Right renal pelvis (tissue), 4 donors: Measurements from ENCODE around the gene UNCX. TPM values are rescaled to one million over a fixed set of nuclear protein-coding genes. Genes with fewer than 3 reads are reported as not detected.

Experiments used
- DNase-seq, 4 donors: peaks; one replicate each; pipeline ENCODE4 v3.0.0-alpha.2; 2013; ENCODE audit warnings: low read depth in 4 of 4, low spot score in 3 of 4, missing footprints in 1 of 4
- polyA plus RNA-seq, 4 donors: library from polyadenylated mRNA; unstranded; fragments of 120-200 nt; gene quantifications; one replicate each; pipeline ENCODE4 v1.2.1, GENCODE V29; 2013; ENCODE audit not compliant: insufficient read length in 4 of 4

Gene UNCX
- polyA plus RNA-seq, 4 donors = 6.5 to 14.9 (median 9.9) TPM

DNA sequence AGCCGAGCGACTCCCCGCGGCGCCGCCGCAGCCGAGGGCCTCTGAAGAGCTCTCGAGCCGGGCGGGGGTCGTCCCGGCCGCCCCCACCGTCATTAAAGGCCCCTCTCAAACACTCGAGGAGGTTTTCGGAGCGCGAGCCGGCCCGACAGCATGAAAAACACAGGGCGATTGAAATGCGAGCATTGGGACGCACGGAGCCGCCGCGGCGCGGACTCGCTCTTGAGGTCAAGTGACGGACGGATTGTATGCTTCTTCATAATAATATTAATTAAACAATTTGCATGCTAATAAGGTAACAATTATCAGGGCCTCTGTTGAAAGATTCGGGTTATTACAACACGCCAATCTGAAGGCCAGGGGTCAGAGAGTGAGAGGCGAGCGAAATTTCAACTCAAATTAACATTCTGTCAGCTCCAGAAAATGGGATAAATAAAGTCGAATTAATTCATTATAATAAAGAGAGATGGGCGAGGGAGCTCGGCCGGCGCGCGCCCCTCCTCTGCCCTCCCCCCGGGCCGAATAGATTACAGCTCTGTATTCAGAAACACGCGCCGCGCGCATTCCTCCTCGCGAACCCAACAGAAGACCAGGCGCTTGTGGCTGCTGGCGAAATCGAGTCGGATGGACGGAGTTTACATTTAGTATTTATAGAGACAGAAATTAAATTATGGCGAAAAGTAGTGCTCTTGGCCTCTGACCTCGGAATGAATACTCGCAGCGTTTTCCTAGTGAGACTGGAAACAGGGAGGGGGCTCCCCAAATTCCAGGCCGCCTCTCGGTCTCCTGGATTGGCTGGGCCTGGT, 2.1 kb upstream of the UNCX start:
- DNase-seq = no peak

DNA sequence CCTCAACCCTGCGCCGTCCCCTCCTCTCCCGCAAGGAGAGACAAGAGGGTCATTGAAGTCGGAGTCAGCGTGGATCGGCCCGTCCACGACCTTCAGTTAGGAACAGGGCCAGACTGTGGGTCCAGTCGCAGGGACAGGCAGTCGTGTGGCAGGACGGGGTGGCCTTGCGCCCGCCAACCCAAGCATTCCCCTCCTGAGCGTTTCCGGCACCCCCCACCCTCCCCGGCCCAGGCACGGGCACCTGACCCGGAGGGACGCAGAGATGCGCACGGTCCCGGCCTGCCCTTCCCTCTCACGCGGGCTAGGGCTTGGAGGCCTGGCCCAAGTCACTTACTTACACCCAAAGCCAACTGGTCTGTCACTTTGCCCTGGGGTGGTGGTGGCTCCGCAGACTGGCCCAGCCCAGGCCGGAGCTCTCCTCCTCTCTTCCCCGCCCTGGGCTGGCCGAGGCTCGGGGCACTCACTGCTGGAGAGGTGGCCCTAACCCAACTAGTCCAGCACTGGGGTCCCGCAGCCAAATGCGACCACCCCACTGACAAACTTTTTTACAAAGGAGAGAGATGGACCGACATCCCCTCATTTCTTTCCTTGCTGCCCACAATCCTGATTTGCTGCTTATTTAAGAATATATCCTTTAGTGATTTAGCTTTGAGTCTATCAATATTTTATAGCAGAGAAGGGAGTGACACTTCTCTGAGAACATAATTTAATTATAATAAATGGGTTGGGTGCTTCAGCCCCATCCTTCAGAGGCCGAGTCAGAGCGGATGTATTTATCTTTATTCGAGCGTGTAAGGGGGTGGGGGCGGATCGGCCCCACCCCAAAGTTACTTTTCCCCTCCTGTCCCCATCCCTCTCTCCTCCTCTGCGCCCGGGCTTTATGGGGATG, 1.2 kb upstream of the UNCX start:
- DNase-seq = no peak

DNA sequence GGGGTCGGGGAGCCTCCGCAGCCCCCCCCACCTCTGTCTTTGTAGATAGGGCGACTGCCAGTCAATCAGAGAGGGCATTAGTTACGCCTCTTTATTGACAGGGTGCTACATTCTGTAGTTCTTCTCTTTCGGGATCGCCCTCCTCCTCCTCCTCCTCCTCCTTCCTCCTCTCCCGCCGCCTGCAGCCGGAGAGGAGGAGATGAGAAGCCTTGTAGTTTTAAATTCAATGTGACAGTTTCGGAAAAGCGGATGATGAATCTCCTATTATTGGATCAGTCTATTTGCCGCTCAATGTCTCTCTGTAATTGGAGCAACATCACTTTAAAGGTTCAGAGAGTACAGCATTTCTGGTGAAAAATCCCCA, 587 bp upstream of the UNCX start:
- DNase-seq = no peak

DNA sequence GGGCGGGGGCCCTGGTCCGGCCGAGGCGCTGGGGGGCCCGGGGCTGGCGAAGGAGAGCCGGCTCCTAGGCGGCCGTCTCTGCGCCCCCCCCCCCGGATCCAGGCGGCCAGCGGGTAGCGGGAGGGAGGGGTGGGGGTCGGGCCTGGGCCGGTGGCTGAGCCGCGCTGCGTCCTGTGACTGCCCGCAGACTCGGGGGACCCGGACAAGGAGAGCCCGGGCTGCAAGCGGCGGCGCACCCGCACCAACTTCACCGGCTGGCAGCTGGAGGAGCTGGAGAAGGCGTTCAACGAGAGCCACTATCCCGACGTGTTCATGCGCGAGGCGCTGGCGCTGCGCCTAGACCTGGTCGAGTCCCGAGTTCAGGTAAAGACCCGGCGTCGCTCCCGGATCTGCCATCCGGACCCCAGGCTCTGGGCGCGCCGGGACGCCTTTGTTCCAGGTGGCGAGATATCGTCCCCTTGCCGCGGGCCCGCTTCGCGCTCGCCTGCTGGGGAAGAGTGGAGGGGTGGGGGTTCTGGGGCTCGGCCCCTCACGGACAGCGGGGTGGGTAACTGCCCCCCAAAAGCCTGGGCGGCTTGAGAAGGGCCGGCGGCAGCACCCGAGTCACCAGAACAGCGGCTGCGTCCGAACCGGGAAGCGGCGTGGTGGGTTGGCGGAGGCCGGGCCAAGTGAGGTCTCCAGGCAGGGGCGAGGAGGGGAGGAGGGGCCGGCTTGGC, 819 bp downstream of the UNCX start:
- no peak for DNase-seq

DNA sequence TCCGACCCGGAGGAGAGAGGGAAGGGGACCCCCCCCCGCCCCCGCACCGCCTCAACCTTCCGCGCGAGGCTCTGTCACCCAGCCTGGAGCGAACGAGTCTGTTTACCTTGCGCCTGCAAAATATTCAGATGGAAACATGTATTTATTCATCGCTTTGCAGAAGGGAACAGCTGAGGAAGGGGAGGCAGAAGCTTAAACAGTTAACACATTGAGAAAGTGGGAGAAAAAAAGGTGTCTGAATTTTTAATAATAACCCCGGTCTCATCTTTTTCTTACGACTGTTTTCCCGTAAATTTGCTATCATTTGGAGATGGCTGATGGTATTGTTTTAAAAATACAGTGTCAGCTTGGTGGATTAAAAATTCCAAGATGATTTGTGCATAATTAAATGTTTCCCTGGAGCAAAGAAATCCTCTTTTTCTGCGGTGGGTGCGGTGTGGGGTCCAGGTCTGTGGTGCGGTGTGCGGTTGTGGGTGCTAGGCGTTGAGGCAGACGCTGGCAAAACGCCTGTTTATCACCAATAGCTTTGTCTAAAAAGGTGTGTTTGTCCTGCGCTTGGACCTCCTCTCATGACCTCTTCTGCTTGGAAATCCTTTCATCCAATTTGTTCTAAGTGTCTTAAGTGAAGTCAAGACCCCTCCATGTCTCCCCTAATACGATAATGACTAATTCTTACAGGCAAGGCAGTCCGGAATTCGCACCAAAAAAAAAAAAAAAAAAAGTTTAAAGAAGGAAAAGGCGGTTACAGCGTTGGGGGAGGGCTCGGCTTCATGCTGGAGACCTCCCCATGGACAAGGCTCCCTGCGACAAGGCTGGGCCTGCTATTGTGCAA, 1.6 kb downstream of the UNCX start:
- DNase-seq = no peak

DNA sequence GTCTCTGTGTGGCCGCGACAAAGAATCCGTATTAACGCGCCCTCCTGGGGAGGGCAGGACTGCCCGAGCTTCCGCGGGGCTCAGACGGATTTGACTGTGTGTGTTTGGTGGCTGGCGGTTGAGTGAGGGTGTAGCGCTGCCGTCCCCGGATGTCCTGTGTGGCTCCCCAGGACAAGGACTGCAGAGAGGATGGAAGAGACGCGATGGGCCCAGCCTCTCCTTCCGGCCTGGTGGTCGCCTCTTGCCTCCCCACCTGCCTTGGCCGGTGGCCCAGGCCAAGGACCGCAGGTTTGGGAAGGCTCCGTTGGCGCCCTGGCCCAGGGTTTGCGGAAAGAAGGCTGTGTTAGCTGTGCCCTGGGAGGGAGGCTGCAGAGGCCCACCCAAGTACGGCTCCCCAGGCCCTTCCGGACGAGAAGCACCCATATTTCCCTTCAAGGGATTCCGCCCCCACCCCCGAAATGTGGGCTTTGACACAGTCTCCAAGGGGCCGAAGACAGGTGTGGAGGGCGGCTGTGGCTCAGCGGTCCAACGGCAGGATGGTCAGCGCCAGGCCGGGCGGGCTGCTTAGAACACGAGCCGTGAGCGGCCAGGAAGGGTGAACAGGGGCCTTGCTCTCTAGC, 2.3 kb downstream of the UNCX start:
- DNase-seq = no peak

DNA sequence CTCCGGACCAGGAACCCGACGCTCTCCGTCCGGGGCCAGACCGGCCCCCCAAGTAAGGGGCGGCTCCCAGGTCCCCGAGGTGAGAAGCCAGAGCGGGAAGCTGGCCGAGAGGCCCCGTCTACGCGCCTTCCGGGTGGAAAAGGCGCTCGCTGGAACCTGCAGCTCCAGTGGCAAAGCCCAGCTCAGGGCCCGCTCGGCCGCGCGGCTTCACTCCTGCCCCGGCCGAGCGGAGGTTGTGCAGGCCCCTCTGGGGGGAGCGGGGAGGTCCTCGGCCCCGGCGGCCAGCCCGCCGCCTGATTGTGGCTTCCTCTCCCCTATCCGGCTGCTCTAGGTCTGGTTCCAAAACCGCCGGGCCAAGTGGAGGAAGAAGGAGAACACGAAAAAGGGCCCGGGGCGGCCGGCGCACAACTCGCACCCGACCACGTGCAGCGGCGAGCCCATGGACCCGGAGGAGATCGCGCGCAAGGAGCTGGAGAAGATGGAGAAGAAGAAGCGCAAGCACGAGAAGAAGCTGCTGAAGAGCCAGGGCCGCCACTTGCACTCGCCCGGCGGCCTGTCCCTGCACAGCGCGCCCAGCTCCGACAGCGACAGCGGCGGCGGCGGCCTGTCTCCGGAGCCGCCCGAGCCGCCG, 2.9 kb downstream of the UNCX start:
- no peak for DNase-seq

DNA sequence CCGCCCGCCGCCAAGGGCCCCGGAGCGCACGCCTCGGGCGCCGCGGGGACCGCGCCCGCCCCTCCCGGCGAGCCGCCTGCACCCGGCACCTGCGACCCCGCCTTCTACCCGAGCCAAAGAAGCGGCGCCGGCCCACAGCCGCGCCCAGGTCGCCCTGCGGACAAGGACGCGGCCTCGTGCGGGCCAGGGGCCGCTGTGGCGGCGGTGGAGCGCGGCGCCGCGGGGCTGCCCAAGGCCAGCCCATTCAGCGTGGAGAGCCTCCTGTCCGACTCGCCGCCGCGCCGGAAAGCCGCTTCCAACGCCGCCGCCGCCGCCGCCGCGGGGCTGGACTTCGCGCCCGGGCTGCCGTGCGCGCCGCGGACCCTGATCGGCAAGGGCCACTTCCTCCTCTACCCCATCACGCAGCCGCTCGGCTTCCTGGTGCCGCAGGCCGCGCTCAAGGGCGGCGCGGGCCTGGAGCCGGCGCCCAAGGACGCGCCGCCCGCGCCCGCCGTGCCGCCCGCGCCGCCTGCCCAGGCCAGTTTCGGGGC, 3.5 kb downstream of the UNCX start:
- DNase-seq = no peak

DNA sequence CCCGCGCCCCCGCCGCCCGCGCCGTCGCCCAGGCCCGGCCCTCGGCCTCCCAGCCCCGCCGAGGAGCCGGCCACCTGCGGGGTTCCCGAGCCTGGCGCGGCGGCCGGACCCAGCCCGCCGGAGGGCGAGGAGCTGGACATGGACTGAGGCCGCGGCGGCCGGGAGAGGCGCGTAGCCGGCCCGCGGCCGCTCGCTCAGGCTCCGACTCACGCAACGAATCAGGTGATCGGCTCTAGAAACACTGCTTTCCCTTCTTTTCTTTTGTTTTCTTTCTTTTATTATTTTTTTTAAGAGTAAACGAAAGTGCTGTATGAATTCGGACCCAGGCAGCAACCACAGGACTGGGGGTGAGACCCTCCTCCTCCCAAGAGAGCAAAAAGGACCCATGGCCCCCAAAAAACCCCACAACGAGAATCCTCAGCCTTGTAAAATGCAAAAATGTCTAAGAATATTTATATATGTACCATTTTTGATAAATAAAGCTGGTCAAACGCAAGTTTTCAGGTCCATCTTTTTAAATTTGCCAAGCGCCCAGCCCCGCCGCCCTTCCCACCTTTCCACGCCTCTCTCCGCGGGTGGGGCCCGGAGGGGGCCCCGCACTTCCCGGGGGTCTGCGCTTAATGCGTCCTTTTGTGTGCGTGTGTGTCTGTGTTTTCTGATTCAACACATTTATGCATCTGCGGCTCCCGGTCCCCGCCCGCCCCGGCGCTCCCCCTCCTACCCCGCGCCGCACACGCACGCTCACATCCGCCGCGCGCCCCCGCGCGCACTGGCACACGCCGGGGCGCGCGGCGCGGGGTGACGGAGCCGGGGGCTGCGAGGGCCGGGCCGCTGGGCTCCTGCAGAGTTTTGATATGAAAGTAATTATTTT, 4.4 kb downstream of the UNCX start:
- DNase-seq = no peak

DNA sequence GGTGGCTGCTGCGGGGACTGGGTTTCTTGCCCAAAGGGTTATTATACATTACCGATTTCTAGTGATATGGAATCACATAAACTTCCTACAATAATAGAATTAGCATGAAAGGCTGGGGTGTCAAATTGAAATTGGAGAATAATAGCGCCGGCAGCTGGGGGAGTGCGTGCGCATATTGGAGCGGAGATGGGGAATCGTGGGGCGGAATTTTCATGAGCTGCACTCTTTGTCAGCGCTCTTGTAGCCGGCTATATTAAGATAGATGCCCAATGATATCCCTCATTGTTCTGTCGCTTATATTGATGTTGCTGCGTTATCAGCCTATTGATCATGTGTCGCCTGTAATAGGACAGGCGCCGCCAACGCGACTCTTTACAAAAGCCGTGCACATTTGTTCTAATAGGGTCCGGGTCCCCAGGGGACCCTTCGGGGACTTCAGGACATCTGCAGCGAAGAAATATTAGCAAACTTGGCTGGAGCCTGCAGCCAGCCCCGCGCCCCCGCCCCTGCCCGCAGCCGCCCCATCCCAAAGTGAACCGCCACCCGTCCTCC, 5.1 kb downstream of the UNCX start:
- DNase-seq = no peak

DNA sequence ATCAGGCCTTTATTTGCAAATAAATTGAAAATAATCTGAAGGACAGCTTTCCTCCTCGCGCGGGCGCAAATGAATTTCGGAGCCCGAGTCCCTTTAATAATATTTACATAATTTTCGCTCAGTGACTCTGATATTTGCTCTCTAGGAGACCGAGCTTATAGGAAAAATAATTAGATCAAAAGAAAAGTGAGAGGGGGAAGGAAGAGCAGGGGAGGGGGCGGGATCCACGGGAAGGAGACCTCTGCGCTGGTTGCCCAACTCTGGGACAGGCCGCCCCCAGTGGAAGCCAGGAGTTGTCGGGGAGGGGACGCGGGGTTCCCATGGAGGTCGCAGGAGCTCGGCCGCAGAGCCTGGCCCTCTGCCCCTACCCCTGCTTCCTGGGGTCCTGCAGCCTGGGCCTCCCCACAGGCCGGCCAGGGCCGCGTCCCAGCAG, 5.8 kb downstream of the UNCX start:
- no peak for DNase-seq

DNA sequence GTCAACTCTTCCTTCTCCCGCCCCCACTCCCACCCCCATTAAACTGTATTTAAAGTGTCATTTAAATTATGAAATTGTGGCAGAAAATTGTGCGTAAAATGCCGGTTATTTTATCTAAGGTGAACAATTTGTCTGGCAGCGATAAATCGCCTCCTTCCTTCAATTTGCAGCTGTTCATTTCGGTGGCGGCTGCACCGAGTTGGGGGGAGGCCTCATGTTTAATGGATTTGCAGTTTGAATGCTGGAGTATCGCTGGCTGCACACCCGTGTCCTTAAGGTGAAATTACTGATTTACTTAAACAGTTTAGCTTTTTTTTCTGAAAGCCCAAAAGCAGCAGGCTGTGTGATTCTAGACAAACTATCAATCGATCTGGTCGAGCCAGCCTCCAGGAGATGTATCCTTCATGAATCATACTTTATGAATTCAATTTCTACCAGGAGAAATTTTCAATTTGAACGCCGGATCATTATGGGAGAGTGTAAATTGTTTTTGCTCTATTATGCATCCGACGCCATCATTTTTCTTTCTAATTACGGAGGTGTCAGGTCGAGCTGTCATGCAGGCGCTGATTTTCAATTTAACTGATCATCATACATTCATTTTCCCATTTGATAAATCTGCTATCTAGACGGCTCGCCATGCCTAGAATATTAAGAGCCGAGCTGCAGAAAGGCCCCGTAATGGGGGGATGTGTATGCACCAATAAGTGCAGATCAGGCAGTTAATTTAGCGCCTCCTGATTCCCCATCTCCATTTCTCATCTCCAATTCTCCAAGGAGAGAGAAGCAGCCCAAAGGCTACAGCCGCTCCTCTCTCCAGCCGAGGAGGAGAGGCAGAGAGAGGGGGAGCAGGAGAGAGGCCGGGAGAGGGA, 6.5 kb downstream of the UNCX start:
- no peak for DNase-seq

DNA sequence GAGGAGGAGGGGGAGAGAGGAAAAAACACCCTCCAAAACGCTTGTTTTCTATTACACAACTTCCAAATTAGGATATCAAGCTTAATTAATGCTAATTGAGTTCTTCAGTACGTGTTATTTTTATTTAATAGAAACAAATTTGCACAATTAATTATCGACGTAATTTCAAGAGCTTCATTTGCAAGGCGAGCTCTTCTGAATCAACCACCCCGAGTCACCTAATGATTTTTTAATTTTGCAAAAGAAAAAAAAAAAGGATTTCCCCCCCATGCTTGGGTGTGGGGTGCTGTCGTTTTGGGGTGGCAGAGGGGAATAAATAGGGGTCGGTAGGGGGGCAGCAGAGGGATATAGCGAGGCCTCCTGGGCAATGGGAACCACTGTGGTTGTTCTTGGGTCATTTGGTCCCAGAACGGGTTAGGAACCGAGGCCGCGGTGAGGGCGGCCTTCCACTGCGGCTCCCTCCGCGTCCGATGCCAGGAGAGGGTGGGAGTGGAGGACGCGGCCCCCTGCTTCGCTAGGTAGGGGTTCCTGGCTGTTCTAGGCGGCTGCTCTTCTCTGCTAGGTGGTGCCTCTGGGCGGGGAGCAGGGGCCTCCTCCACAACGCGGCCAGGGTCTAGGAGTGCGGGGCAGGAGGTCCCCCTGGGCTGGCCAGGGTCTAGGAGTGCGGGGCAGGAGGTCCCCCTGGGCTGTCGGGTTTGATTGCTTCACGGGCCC, 7.3 kb downstream of the UNCX start:
- no peak for DNase-seq

DNA sequence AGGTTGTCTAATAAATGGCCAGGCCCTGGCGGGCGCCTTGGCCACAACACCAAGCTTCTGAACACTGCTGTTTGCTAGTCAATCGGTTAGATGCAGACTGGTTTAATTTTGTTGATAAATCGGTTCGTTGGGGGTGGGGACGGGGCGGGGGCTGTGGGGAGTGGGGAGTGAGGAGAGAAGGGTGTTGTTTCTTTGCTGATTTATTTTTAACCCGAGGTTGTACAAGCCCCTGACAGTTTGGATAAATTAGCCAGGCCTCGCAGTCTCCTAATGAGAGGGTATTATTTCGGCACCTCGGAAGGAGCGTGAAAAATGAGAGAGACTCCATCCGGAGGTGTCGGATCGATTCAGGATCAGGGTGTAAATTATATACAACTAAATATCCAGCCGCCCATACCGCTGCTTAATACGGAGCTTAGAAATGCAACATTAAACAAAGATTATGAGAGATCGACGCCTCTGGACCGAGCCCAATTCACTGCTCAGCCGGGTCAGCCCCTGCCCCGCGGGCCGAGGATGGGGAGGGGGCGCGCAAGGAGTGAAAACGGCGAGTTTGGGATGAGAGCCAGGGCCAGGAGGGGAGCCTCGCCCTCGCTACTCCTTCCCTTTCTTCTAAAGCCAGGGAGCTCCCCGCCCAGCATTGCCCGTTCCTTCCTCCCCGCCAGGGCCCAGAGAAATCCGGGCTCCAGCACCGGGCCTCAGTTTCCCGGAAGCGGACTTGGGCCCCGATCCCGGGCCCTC, 8.0 kb downstream of the UNCX start:
- no peak for DNase-seq

DNA sequence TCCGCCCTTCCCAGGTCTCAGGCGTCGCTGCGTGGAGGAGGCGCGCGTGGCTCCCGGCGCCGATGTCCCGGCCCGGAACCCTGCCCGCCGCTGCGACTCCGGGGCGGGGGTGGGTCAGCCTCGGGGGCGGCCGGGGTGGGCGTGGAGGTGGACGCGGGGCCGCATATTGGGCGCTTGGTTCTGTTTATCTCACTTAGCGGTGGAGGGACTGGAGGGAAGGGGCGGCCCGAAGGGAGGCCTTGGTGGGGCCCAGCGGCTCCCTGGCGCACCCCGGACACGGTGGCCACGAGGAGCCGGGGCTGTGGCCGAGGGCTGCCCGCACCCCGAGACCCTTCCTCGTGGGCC, 8.6 kb downstream of the UNCX start:
- DNase-seq = no peak
